ENCODE results near the gene ZBTB12. TPM values are rescaled to one million over a fixed set of nuclear protein-coding genes. Genes with fewer than 3 reads are reported as not detected.
A peak's percentile ranks its signal among the peaks of the same experiment; 100 is the strongest.

ZBTB12 gene
- total RNA-seq, 1 experiment from 2014 or later, result 11.7 TPM

- H3K4me1 ChIP-seq, result peaks cover 14% of the 10 kb centered on the region
- intact Hi-C loops (cut with micrococcal nuclease; ENCODE audit: unreplicated experiment), result loop anchor here (1.0 to 2.0 kb wide), 6 partner anchors 15 to 182 kb away; partner anchors contain the start of genes EHMT2 and LSM2
- Mint-ChIP-seq H3K4me1 (ENCODE audit: low read depth, unreplicated experiment) (peaks cover 24% of the 10 kb centered on the region), H3K4me3 (ENCODE audit: unreplicated experiment) (peak within 1 kb of the TSS; percentile 100), H3K9me3 (ENCODE audit: unreplicated experiment) (no peaks in the 10 kb centered on the region), H3K27ac (ENCODE audit: unreplicated experiment) (peak within 1 kb of the TSS; percentile 100), H3K27me3 (ENCODE audit: insufficient read depth, unreplicated experiment) (no peaks in the 10 kb centered on the region), H3K36me3 (ENCODE audit: insufficient read depth, unreplicated experiment) (peaks cover 54% of the 10 kb centered on the region)
- peaks cover 9% of the 10 kb centered on the region for H3K36me3 ChIP-seq (ENCODE audit: control insufficient read depth, insufficient read depth, low read length)
- CTCF ChIA-PET, result interaction anchor here (0.6 to 1.8 kb wide), 15 partner anchors 12 to 210 kb away, joined by 3 to 10 read pairs (median 3); partner anchors contain the start of genes BAG6, CLIC1, DDAH2 and LSM2
- no peaks in the 10 kb centered on the region for H3K27me3 ChIP-seq (replicated peaks; ENCODE audit: control insufficient read depth, insufficient read depth, low read length)
- TF ChIP-seq, protein P1, sequence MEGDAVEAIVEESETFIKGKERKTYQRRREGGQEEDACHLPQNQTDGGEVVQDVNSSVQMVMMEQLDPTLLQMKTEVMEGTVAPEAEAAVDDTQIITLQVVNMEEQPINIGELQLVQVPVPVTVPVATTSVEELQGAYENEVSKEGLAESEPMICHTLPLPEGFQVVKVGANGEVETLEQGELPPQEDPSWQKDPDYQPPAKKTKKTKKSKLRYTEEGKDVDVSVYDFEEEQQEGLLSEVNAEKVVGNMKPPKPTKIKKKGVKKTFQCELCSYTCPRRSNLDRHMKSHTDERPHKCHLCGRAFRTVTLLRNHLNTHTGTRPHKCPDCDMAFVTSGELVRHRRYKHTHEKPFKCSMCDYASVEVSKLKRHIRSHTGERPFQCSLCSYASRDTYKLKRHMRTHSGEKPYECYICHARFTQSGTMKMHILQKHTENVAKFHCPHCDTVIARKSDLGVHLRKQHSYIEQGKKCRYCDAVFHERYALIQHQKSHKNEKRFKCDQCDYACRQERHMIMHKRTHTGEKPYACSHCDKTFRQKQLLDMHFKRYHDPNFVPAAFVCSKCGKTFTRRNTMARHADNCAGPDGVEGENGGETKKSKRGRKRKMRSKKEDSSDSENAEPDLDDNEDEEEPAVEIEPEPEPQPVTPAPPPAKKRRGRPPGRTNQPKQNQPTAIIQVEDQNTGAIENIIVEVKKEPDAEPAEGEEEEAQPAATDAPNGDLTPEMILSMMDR (IDR thresholded peaks at IDR 0.05; ENCODE audit: insufficient read depth in 1 of 2, low read depth in 1 of 2, low read length in 1 of 2, severe bottlenecking in 1 of 2, unreplicated experiment in 1 of 2), result no peak
- peak within 1 kb of the TSS; percentile 76 for H3K4me3 ChIP-seq (ENCODE audit: low read depth, low read length)
- no peaks in the 10 kb centered on the region for H3K9me3 ChIP-seq
- DNase-seq, result peak; percentile 99 to 100
- POLR2A ChIA-PET, result interaction anchor here (0.5 to 3.3 kb wide), 42 partner anchors 10 to 1109 kb away, joined by 3 to 40 read pairs (median 5); partner anchors contain the start of genes ABHD16A, APOM, ATF6B and BAG6
- BruUV-seq (replicated peaks), result no TSS peak
Measured at GRCh38 chr6:31862344-31863235, 39.3 kb downstream of the ZBTB12 start, which contains the start of gene NEU1. NEU1 (minus strand) TSS chr6:31862821; CDS start chr6:31862776, 45 bp downstream.

DNA sequence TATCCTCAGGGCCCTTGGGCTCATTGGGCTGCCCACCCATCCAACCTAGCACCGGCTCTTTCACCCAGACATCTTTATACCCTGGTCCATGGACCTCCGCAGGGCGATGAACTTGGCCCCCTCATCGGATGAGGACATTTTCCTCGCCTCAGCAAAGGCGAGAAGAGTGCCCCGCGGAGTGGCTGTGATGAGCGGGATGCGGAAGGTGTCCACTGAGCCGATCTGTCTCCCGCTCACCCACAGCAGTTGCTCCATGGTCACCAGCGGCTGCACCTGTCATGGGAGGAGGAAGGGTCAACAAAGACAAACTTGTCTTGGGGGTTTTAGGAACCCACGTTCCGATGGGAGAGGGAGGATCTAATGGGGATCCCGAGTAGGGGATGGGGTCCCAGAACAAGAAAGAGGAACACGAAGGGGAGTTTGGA lies 40.0 kb downstream of the ZBTB12 start:
- ChIA-PET CTCF (interaction anchor here (0.8 to 1.1 kb wide), 2 partner anchors 61 to 89 kb away, joined by 3 to 7 read pairs; no protein-coding TSS in a partner anchor), POLR2A (interaction anchor here (0.5 to 3.3 kb wide), 10 partner anchors 14 to 320 kb away, joined by 5 to 40 read pairs (median 9); partner anchors contain the start of genes ABHD16A, DDX39B, EHMT2 and HSPA1B)
- peak overlapping the region; percentile 100 for H3K27ac Mint-ChIP-seq (ENCODE audit: unreplicated experiment)

GRCh38 chr6:31861150-31861549 lies 40.7 kb downstream of the ZBTB12 start:
- Mint-ChIP-seq H3K27me3 (ENCODE audit: insufficient read depth, unreplicated experiment) (no peaks in the 10 kb centered on the region), H3K4me3 (ENCODE audit: unreplicated experiment) (peak overlapping the region; percentile 100), H3K4me1 (ENCODE audit: low read depth, unreplicated experiment) (peaks cover 24% of the 10 kb centered on the region), H3K27ac (ENCODE audit: unreplicated experiment) (no peak overlapping the region), H3K9me3 (ENCODE audit: unreplicated experiment) (no peaks in the 10 kb centered on the region), H3K36me3 (ENCODE audit: insufficient read depth, unreplicated experiment) (peaks cover 67% of the 10 kb centered on the region)
- Histone ChIP-seq H3K27me3 (replicated peaks; ENCODE audit: control insufficient read depth, insufficient read depth, low read length) (no peaks in the 10 kb centered on the region), H3K4me1 (peaks cover 14% of the 10 kb centered on the region), H3K9me3 (no peaks in the 10 kb centered on the region), H3K36me3 (ENCODE audit: control insufficient read depth, insufficient read depth, low read length) (peaks cover 9% of the 10 kb centered on the region), H3K4me3 (ENCODE audit: low read depth, low read length) (peak overlapping the region; percentile 76; the same call in 1 of the 2 replicates)
- intact Hi-C loops (cut with micrococcal nuclease; ENCODE audit: unreplicated experiment), result no loop called here
- ChIA-PET POLR2A (no interaction called here), CTCF (no interaction called here)
- no TSS peak for BruUV-seq (replicated peaks)
- DNase-seq, result no peak
- TF ChIP-seq, protein P1 (IDR thresholded peaks at IDR 0.05; ENCODE audit: insufficient read depth in 1 of 2, low read depth in 1 of 2, low read length in 1 of 2, severe bottlenecking in 1 of 2, unreplicated experiment in 1 of 2), result no peak

More for the DNA sequence above, 40.0 kb downstream of the ZBTB12 start:
- H3K4me1 ChIP-seq, result peaks cover 14% of the 10 kb centered on the region
- H3K27me3 Mint-ChIP-seq (ENCODE audit: insufficient read depth, unreplicated experiment), result no peaks in the 10 kb centered on the region
- no peak for DNase-seq
- H3K4me3 ChIP-seq (ENCODE audit: low read depth, low read length), result peak overlapping the region; percentile 76
- H3K27me3 ChIP-seq (replicated peaks; ENCODE audit: control insufficient read depth, insufficient read depth, low read length), result no peaks in the 10 kb centered on the region
- TF ChIP-seq, protein P1 (IDR thresholded peaks at IDR 0.05; ENCODE audit: insufficient read depth in 1 of 2, low read depth in 1 of 2, low read length in 1 of 2, severe bottlenecking in 1 of 2, unreplicated experiment in 1 of 2), result no peak
- intact Hi-C loops (cut with micrococcal nuclease; ENCODE audit: unreplicated experiment), result loop anchor here (2.0 kb wide), 1 partner anchor 55 kb away; the partner anchor contains the start of gene LSM2
- BruUV-seq (replicated peaks), result TSS peak; percentile 51
- H3K36me3 Mint-ChIP-seq (ENCODE audit: insufficient read depth, unreplicated experiment), result peaks cover 60% of the 10 kb centered on the region
- H3K4me1 Mint-ChIP-seq (ENCODE audit: low read depth, unreplicated experiment), result peaks cover 24% of the 10 kb centered on the region
- no peaks in the 10 kb centered on the region for H3K9me3 Mint-ChIP-seq (ENCODE audit: unreplicated experiment)
- H3K36me3 ChIP-seq (ENCODE audit: control insufficient read depth, insufficient read depth, low read length), result peaks cover 9% of the 10 kb centered on the region
- no peaks in the 10 kb centered on the region for H3K9me3 ChIP-seq
- H3K4me3 Mint-ChIP-seq (ENCODE audit: unreplicated experiment), result peak overlapping the region; percentile 100
